ENCODE results near the gene NUMA1.
A peak's percentile ranks its signal among the peaks of the same experiment; 100 is the strongest.

The NUMA1 gene

GRCh38 chr11:72067266-72067665 lies 13.1 kb downstream of the NUMA1 start:
- TF ChIP-seq POLR2A (IDR thresholded peaks at IDR 0.05; ENCODE audit: low read length), result no peak
- TF ChIP-seq GATA1 (IDR thresholded peaks at IDR 0.05; ENCODE audit: low read depth, low read length), result no peak
- DNase-seq, result no peak

GRCh38 chr11:72066855-72067254 lies 13.5 kb downstream of the NUMA1 start:
- DNase-seq, result no peak
- TF ChIP-seq GATA1 (IDR thresholded peaks at IDR 0.05; ENCODE audit: low read depth, low read length), result no peak
- TF ChIP-seq POLR2A (IDR thresholded peaks at IDR 0.05; ENCODE audit: low read length), result no peak

GRCh38 chr11:72061739-72062396 lies 18.5 kb downstream of the NUMA1 start:
- TF ChIP-seq GATA1 (IDR thresholded peaks at IDR 0.05; ENCODE audit: low read depth, low read length) (no peak), POLR2A (IDR thresholded peaks at IDR 0.05; ENCODE audit: low read length) (no peak)

GRCh38 chr11:72058416-72059034 lies 21.8 kb downstream of the NUMA1 start:
- TF ChIP-seq GATA1 (IDR thresholded peaks at IDR 0.05; ENCODE audit: low read depth, low read length) (no peak), POLR2A (IDR thresholded peaks at IDR 0.05; ENCODE audit: low read length) (no peak)
- DNase-seq, result no peak

More at GRCh38 chr11:72061739-72062396, 18.5 kb downstream of the NUMA1 start:
- DNase-seq, result no peak

DNA sequence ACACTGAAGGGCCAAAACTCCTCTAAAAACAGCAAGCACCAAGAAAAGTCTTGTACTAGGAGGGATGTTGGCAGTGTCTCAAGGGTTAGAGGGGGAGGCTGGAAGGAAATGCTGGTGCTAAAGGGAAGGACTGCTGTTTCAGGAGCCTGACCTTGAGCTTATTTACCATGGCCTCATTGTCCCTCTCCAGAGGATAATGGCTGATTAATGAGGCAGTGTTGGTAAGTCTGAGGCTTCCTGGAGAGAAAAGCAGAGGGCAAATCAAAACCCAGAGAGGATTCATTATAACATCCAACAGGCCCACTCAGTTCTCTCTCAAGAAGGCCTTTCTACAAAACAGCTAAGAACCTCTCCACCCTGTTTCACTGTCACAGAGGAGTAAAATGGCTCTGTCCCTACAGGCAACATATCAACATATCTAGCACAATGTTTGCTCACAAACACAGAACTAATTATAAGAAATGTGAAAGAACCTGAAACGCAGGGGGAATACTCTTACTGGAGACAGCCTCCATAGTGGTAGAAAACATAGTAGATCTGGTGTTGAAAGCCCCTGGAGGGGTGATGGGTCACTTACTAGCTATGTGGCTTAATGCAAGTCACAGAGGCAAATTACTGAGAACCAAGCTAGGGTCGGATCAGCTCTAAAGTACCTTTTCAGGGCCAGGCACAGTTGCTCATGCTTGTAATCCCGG lies 31.4 kb downstream of the NUMA1 start:
- DNase-seq, result no peak
- TF ChIP-seq POLR2A (IDR thresholded peaks at IDR 0.05; ENCODE audit: low read length) (no peak), GATA1 (IDR thresholded peaks at IDR 0.05; ENCODE audit: low read depth, low read length) (no peak)

DNA sequence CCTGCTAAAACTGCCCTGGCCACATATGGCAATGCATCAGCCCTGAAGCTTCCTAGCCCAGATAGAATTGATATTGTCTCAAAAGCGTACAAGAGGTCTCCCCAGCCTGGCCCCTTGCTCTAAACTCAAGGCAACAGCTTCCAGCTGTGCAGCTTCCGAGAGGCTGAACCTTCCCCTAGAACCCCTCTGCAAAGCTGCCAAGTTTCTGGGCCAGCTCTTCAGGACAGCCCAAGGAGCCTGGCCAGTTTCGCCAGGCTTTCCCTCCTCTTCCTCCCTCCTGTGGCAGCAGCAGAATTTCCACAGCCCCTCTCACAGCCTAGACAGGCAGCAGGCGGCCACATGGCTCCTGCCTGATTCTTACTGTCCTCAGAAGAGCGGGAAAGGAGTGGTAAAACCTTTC lies 34.5 kb downstream of the NUMA1 start:
- no peak for DNase-seq
- TF ChIP-seq GATA1 (IDR thresholded peaks at IDR 0.05; ENCODE audit: low read depth, low read length) (no peak), POLR2A (IDR thresholded peaks at IDR 0.05; ENCODE audit: low read length) (no peak)

GRCh38 chr11:72042064-72042745 lies 38.1 kb downstream of the NUMA1 start:
- TF ChIP-seq GATA1 (IDR thresholded peaks at IDR 0.05; ENCODE audit: low read depth, low read length) (no peak), POLR2A (IDR thresholded peaks at IDR 0.05; ENCODE audit: low read length) (no peak)
- no peak for DNase-seq

DNA sequence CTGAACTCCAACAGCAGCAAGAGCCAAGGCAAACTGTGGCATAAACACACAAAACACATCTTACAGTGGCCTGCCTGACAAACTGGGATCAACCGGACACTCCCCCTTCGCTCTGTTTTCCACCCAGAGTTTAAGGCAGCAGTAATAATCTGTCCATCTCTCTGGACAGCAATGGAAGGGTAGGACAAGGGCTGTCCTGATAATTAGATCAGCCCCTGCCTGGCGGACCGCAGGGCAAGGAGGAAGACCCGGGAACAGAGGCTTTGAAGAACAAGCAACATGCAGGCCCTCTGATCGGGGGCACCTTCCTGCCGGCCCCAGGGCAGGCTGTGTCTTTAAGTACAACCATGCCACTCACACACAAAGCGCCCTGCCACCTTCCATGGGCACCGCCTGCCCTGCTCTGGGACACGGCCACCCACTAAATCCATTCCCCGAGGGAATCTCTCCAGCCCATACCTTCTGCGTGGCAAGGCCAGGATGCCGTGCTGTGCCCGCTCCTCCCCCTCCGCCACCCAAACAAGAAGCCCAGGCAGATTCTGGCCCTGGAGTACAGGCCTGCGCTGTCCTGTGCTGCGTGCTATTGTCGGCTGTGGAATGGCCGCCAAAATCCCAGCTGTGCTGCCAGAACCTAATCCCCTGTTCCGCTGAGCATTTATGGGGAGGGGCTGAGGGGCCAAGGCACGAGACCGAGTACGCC lies 38.8 kb downstream of the NUMA1 start:
- DNase-seq, result peak; percentile 54 to 66
- TF ChIP-seq POLR2A (IDR thresholded peaks at IDR 0.05; ENCODE audit: low read length) (peak; percentile 29), GATA1 (IDR thresholded peaks at IDR 0.05; ENCODE audit: low read depth, low read length) (no peak)

DNA sequence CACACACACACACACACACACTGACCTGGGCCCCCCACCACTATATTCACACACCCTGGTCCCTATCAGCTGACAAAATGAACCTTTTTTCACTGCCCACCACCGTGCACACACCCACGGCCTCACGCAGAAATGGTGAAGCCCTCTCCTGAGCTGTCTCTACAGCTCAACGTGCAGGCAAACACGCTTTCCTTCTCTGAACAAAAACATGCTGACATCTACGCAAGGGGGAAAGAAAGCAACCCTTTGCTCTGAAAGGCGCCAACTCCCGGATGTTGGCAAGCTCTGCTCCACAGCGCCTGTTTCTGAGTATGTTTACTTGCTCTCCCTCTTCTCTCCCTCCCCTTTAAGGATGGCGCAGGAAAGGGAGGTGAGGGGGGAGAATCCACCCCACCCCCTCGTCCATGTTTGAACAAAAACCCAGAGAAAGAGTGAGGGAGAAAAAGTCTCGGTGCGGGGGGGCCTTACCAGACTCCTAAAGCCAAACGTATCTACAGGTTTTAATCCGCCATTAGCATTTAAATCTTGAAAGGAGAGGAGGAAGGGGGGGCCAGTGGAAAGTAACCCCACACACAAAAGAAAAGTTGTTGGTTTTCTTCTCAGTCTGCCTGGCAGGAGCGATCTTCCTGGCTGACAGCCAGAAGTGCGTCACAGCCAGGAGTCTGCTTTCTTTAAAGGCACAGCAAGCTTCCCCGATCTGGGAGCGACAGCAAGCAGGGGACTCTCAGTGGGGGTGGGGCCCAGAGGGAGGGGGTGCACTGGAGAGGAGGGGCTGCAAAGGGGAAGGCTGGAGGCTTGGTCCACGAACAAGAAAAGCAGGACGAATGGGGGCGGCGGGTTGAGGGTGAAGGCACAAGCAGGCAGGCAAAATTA lies 39.6 kb downstream of the NUMA1 start:
- TF ChIP-seq POLR2A (IDR thresholded peaks at IDR 0.05; ENCODE audit: low read length), result no peak
- TF ChIP-seq GATA1 (IDR thresholded peaks at IDR 0.05; ENCODE audit: low read depth, low read length), result no peak
- peak; percentile 79 to 91 for DNase-seq

DNA sequence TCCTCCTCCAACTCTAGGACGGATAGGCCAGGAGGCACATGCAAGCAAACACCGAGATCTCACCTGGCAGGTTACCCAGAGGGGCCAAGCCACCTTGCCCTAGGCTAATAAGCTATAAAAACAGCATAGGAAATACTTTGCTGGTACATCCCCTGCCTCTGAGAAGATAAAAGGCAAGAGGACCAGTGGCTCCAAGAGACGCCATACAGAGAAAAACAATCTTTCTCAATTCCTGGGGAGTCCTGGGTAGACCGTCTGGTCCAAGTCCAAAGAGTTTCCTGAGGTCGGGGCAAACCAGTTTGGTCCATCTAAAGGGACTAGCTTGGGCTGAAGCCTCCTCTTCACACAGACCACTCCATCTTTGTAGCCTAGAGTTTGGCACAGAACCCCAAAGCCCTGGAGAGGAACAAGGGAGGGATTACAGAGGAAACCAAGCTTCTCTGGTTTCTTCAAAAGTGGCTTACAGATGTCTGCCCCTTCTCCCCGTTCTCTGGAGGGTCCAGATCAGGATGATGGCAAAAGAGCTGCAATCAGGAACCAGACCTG lies 40.4 kb downstream of the NUMA1 start:
- TF ChIP-seq GATA1 (IDR thresholded peaks at IDR 0.05; ENCODE audit: low read depth, low read length) (no peak), POLR2A (IDR thresholded peaks at IDR 0.05; ENCODE audit: low read length) (no peak)
- no peak for DNase-seq

DNA sequence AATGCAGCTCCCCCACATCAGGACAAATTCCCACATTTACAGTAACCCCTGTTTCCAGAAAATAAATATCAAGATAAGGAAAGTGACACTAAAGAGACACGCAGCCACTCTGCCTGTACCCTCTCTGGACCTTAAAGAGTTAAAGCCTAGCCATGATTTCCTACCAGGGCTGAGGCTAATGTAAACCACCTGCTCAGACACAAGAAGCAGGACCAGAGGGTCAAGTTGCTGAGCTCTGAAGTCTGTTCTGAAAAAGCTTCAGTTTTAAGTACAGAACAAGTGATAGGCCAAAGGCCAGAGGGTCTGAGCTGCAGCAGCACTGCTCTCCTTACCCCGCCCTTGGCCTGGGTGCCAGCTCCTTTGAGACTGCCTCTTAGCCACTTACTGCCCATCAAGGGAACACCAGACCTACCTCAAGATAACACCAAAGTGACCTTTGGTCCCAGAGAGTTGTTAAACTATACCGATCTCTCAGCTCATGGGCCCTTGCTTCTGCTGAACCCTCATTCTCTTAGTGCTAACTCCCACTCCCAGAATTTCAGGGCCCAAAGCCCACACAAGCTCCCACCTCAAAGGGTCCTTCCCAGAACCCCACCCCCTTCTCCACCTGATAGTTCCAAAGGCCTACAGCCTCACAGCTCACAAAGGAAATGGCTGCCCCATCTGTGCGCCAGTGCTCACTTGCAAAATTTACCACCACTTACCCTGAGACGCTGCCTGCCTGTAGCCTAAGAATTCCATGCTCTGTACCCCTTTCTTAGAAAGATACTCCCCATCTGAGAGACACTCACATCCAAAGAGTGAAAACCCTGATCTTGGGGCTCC lies 41.1 kb downstream of the NUMA1 start:
- peak; percentile 47 to 50 for DNase-seq
- TF ChIP-seq POLR2A (IDR thresholded peaks at IDR 0.05; ENCODE audit: low read length), result no peak
- no peak for TF ChIP-seq GATA1 (IDR thresholded peaks at IDR 0.05; ENCODE audit: low read depth, low read length)

GRCh38 chr11:72038491-72038890 lies 41.9 kb downstream of the NUMA1 start:
- peak in 1 of 2 experiments; percentile 51 for DNase-seq
- TF ChIP-seq POLR2A (IDR thresholded peaks at IDR 0.05; ENCODE audit: low read length), result no peak
- no peak for TF ChIP-seq GATA1 (IDR thresholded peaks at IDR 0.05; ENCODE audit: low read depth, low read length)
